ENCODE data around the gene OR5H6. TPM values are rescaled to one million over a fixed set of nuclear protein-coding genes. Genes with fewer than 3 reads are reported as not detected.

OR5H6 gene
- polyA plus RNA-seq, 1 donor (not counting 4 experiments of a cell fraction or from before 2014, with no cell fraction given), result not detected

DNA sequence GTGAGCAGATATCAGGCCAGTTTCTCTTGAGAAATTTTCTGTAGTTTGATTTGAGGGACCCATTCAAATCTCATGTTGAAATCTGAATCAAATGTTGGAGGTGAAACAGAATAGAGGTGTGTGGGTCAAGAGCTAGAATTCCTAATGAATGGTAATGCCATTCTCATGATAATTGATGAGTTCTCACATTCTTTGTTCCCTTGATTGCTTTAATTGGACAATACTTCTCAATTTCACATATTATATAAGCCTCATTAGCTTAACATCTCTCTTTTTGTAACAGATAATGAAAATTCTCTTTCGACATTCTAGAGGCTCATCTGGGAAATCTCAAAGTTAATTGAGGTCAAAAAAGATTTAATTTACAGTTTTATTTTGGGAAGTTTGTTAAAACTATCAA, 21.9 kb upstream of the OR5H6 start:
- no peak overlapping the region for H2AFZ ChIP-seq (ENCODE audit: control insufficient read depth, low read length)
- H3K79me2 ChIP-seq (ENCODE audit: control insufficient read depth, insufficient read depth, low read length), result no peaks in the 10 kb centered on the region
- no peak for DNase-seq (ENCODE audit: low read depth, low spot score)
- dilution Hi-C loops (cut with MboI; ENCODE audit: extremely low pct_ligation_motif_present, low sequenced_read_pairs), result no loop called here
- no peaks in the 10 kb centered on the region for H3K9me3 ChIP-seq (ENCODE audit: control insufficient read depth, low read depth, low read length)
- H3K36me3 ChIP-seq (ENCODE audit: control insufficient read depth in 2 of 2, extremely low read depth in 1 of 2, insufficient read depth in 2 of 2, low read length in 2 of 2), result no peaks in the 10 kb centered on the region
- no peak overlapping the region for H3K4me2 ChIP-seq (ENCODE audit: control insufficient read depth, extremely low read depth, insufficient read depth, low read depth, low read length)
- H4K20me1 ChIP-seq (ENCODE audit: control insufficient read depth, extremely low read depth, insufficient read depth, low read length), result no peaks in the 10 kb centered on the region
- H3K4me3 ChIP-seq (ENCODE audit: control insufficient read depth in 2 of 3, extremely low read depth in 1 of 3, insufficient read depth in 2 of 3, low read depth in 1 of 3, low read length in 3 of 3), result no peak overlapping the region
- no peaks in the 10 kb centered on the region for H3K27me3 ChIP-seq (ENCODE audit: control insufficient read depth, extremely low read depth, insufficient read depth, low read length)
- no peak overlapping the region for H3K9ac ChIP-seq (ENCODE audit: control insufficient read depth, extremely low read depth, insufficient read depth, low read length)
- H3K4me1 ChIP-seq (ENCODE audit: control insufficient read depth, extremely low read depth, insufficient read depth, low read length), result no peaks in the 10 kb centered on the region
- FAIRE-seq, result no peak
- H3K9me1 ChIP-seq (ENCODE audit: control insufficient read depth, extremely low read depth, insufficient read depth, low read length), result no peaks in the 10 kb centered on the region
- H3K27ac ChIP-seq (ENCODE audit: control insufficient read depth, insufficient read depth, low read length), result no peak overlapping the region
- TF ChIP-seq, protein P1, sequence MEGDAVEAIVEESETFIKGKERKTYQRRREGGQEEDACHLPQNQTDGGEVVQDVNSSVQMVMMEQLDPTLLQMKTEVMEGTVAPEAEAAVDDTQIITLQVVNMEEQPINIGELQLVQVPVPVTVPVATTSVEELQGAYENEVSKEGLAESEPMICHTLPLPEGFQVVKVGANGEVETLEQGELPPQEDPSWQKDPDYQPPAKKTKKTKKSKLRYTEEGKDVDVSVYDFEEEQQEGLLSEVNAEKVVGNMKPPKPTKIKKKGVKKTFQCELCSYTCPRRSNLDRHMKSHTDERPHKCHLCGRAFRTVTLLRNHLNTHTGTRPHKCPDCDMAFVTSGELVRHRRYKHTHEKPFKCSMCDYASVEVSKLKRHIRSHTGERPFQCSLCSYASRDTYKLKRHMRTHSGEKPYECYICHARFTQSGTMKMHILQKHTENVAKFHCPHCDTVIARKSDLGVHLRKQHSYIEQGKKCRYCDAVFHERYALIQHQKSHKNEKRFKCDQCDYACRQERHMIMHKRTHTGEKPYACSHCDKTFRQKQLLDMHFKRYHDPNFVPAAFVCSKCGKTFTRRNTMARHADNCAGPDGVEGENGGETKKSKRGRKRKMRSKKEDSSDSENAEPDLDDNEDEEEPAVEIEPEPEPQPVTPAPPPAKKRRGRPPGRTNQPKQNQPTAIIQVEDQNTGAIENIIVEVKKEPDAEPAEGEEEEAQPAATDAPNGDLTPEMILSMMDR (optimal IDR thresholded peaks at IDR 0.05 in 1 of 3, IDR thresholded peaks at IDR 0.05 in 1 of 3, conservative IDR thresholded peaks at IDR 0.05 in 1 of 3; ENCODE audit: extremely low read depth in 1 of 3, insufficient read depth in 2 of 3, low read length in 3 of 3), result no peak
- no peak for TF ChIP-seq EZH2 (IDR thresholded peaks at IDR 0.05; ENCODE audit: low read length)

DNA sequence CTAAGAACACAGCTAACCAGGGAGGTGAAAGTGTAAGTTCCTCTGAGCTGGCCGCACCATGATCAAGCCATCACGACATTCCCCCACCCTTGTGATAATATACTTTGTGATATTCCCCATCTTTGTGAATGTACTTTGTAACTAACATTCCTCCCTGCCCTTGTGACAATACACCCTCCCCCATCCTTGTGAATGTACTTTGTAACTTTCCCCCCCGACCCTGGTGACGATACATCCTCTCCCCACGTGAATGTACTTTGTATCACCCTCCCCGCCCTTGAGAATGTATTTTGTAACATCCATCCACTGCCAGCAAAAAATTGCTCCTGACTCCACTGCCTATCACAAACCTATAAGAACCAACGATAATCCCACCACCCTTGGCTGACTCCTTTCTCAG, 20.2 kb upstream of the OR5H6 start:
- Histone ChIP-seq H3K9me3 (ENCODE audit: control insufficient read depth, low read depth, low read length) (no peaks in the 10 kb centered on the region), H3K9ac (ENCODE audit: control insufficient read depth, extremely low read depth, insufficient read depth, low read length) (no peak overlapping the region), H3K4me2 (ENCODE audit: control insufficient read depth, extremely low read depth, insufficient read depth, low read depth, low read length) (no peak overlapping the region), H3K4me1 (ENCODE audit: control insufficient read depth, extremely low read depth, insufficient read depth, low read length) (no peaks in the 10 kb centered on the region), H2AFZ (ENCODE audit: control insufficient read depth, low read length) (no peak overlapping the region), H3K4me3 (ENCODE audit: control insufficient read depth in 2 of 3, extremely low read depth in 1 of 3, insufficient read depth in 2 of 3, low read depth in 1 of 3, low read length in 3 of 3) (no peak overlapping the region), H3K27ac (ENCODE audit: control insufficient read depth, insufficient read depth, low read length) (no peak overlapping the region), H3K27me3 (ENCODE audit: control insufficient read depth, extremely low read depth, insufficient read depth, low read length) (no peaks in the 10 kb centered on the region), H4K20me1 (ENCODE audit: control insufficient read depth, extremely low read depth, insufficient read depth, low read length) (no peaks in the 10 kb centered on the region), H3K9me1 (ENCODE audit: control insufficient read depth, extremely low read depth, insufficient read depth, low read length) (no peaks in the 10 kb centered on the region), H3K79me2 (ENCODE audit: control insufficient read depth, insufficient read depth, low read length) (no peaks in the 10 kb centered on the region), H3K36me3 (ENCODE audit: control insufficient read depth in 2 of 2, extremely low read depth in 1 of 2, insufficient read depth in 2 of 2, low read length in 2 of 2) (no peaks in the 10 kb centered on the region)
- FAIRE-seq (no peak), DNase-seq (ENCODE audit: low read depth, low spot score) (no peak)
- no peak for TF ChIP-seq EZH2 (IDR thresholded peaks at IDR 0.05; ENCODE audit: low read length)
- TF ChIP-seq, protein P1 (optimal IDR thresholded peaks at IDR 0.05 in 1 of 3, IDR thresholded peaks at IDR 0.05 in 1 of 3, conservative IDR thresholded peaks at IDR 0.05 in 1 of 3; ENCODE audit: extremely low read depth in 1 of 3, insufficient read depth in 2 of 3, low read length in 3 of 3), result no peak
- dilution Hi-C loops (cut with MboI; ENCODE audit: extremely low pct_ligation_motif_present, low sequenced_read_pairs), result no loop called here
